HepG2 (cell line): Measurements from ENCODE around the gene ANKEF1. TPM values are rescaled to one million over a fixed set of nuclear protein-coding genes. Genes with fewer than 3 reads are reported as not detected.
A peak's percentile ranks its signal among the peaks of the same experiment; 100 is the strongest.

Experiments
- ARNTL ChIP-seq: sonication (generic); formaldehyde crosslinking; IDR thresholded peaks from 2 replicates; pipeline ENCODE4 v1.4.0; 2020; ENCODE audit warnings: mild to moderate bottlenecking, missing genetic modification reagents
- CAMTA2 ChIP-seq: sonication (generic); formaldehyde crosslinking; IDR thresholded peaks from 2 replicates; pipeline ENCODE4 v1.4.0; 2020; ENCODE audit warnings: mild to moderate bottlenecking, missing genetic modification reagents, borderline replicate concordance
- CREBL2 ChIP-seq: sonication (generic); formaldehyde crosslinking; IDR thresholded peaks from 2 replicates; pipeline ENCODE4 v1.8.1; 2023; ENCODE audit warnings: missing genetic modification reagents, mild to moderate bottlenecking, borderline replicate concordance
- NONO ChIP-seq, 2 experiments: fragments of 450-650 bp in 1 of 2; sonication (generic) in 1 of 2; formaldehyde crosslinking in 1 of 2; IDR thresholded peaks in 1 of 2; conservative IDR thresholded peaks in 1 of 2; 2 replicates each; pipeline versions ENCODE4 v1.6.1 to v1.8.0; 2017 to 2022; ENCODE audit warnings: mild to moderate bottlenecking in 1 of 2, missing genetic modification reagents in 1 of 2, moderate library complexity in 1 of 2
- PATZ1 ChIP-seq: sonication (generic); formaldehyde crosslinking; IDR thresholded peaks from 2 replicates; pipeline ENCODE4 v1.4.0; 2020; ENCODE audit warnings: missing genetic modification reagents
- ZFAT ChIP-seq: sonication (generic); formaldehyde crosslinking; conservative IDR thresholded peaks from 2 replicates; pipeline ENCODE4 v1.8.1; 2023; ENCODE audit warnings: missing genetic modification reagents, inconsistent platforms
- ZNF143 ChIP-seq: sonication (generic); formaldehyde crosslinking; IDR thresholded peaks from 2 replicates; pipeline ENCODE4 v1.4.0; 2020; ENCODE audit warnings: missing genetic modification reagents
- ZNF18 ChIP-seq: sonication (generic); formaldehyde crosslinking; IDR thresholded peaks from 2 replicates; pipeline ENCODE4 v1.8.0; 2022; ENCODE audit warnings: mild to moderate bottlenecking, missing genetic modification reagents; ENCODE audit not compliant: insufficient replicate concordance
- ZNF253 ChIP-seq: sonication (generic); formaldehyde crosslinking; IDR thresholded peaks from 2 replicates; pipeline ENCODE4 v1.8.0; 2022; ENCODE audit warnings: mild to moderate bottlenecking, missing genetic modification reagents, borderline replicate concordance
- ZNF30 ChIP-seq: sonication (generic); formaldehyde crosslinking; IDR thresholded peaks from 2 replicates; pipeline ENCODE4 v1.5.0; 2020; ENCODE audit warnings: mild to moderate bottlenecking, missing genetic modification reagents
- ZNF564 ChIP-seq: sonication (generic); formaldehyde crosslinking; IDR thresholded peaks from 2 replicates; pipeline ENCODE4 v1.8.1; 2023; ENCODE audit warnings: mild to moderate bottlenecking, missing genetic modification reagents
- polyA plus RNA-seq, 8 experiments: library from polyadenylated mRNA; depleted of rRNA in 3 of 8; stranded (reverse) in 7 of 8; unstranded in 1 of 8; fragments of >200 nt; fragmentation: Illumina TruSeq in 4 of 8; extraction: Trizol in 4 of 8; gene quantifications; 2 replicates each; pipeline versions ENCODE4 v1.2.1 to v1.2.3, GENCODE V29; 2011 to 2016; ENCODE audit warnings: low read depth in 4 of 8, missing spikeins in 1 of 8, mixed read lengths in 1 of 8; ENCODE audit not compliant: insufficient read depth in 1 of 8
- total RNA-seq, 5 experiments: library from RNA; depleted of rRNA; stranded (reverse); fragments of >200 nt; fragmentation: Illumina TruSeq; extraction: Trizol; gene quantifications; 2 replicates each; pipeline ENCODE4 v1.2.3, GENCODE V29; 2016; ENCODE audit warnings: low read depth in 1 of 5
- TF ChIP-seq, protein P1 (sequence below): sonication (generic); formaldehyde crosslinking; IDR thresholded peaks from 2 replicates; pipeline ENCODE4 v1.8.0; 2022; ENCODE audit warnings: low read depth, missing genetic modification reagents
- TF ChIP-seq, protein P2 (sequence below): sonication (generic); formaldehyde crosslinking; IDR thresholded peaks from 2 replicates; pipeline ENCODE4 v1.5.0; 2020; ENCODE audit warnings: mild to moderate bottlenecking, low read depth, missing genetic modification reagents, borderline replicate concordance
- TF ChIP-seq, protein P3 (sequence below): sonication (generic); formaldehyde crosslinking; IDR thresholded peaks from 2 replicates; pipeline ENCODE4 v1.4.0; 2020; ENCODE audit warnings: missing genetic modification reagents

ANKEF1 gene
- total and polyA plus RNA-seq, 2 of the 13 experiments (the other 11 are each of a cell fraction or from before 2014, with no cell fraction given), result 3.1 to 8.6 TPM

DNA sequence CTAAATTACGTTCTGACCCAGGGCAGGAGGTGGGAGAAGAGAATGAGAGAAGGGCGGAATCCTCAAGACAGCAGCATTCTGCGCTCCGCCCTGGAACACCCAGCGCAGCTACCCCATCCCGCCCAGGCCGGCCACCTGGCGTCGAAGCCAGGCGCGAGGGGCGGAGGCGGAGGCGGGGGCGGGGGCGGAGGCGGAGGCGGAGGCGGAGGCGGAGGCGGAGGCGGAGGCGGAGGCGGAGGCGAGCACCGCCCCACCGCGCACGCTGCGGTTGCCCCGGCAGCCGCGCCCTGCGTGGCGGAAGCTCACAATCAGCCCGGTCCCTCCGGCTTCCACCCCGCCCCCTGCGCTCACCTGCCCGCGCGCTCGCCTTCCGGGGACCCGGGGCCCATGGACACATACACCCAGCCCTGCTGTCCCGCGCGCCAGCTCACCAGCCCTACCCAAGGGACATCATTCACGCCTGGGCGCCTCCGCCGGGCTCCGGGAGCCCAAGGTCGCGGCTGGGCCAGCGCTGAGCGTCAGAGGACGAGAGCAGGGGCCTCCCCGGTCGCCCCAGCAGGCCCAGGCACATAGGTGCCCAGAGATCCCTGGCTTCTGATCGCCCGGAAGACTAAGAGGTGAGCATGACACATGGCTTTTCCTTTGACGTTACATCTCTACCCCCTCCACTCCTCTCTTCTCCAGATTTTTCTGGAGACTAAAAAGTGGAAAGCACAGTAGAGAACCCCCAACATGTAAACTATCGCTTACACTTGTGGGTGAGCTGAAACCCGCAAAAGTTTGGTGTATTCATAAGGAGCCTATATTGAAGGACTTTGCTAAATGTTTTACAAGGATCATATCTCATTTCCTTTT, at the start of gene ANKEF1 (continued):
- TF ChIP-seq, protein P1, sequence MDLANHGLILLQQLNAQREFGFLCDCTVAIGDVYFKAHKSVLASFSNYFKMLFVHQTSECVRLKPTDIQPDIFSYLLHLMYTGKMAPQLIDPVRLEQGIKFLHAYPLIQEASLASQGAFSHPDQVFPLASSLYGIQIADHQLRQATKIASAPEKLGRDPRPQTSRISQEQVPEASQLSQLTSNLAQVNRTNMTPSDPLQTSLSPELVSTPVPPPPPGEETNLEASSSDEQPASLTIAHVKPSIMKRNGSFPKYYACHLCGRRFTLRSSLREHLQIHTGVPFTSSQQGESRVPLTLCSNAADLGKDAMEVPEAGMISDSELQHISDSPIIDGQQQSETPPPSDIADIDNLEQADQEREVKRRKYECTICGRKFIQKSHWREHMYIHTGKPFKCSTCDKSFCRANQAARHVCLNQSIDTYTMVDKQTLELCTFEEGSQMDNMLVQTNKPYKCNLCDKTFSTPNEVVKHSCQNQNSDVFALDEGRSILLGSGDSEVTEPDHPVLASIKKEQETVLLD, result peak; percentile 74
- TF ChIP-seq, protein P2, sequence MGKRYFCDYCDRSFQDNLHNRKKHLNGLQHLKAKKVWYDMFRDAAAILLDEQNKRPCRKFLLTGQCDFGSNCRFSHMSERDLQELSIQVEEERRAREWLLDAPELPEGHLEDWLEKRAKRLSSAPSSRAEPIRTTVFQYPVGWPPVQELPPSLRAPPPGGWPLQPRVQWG, result no peak
- TF ChIP-seq NONO (IDR thresholded peaks at IDR 0.05) (no peak), NONO (CRISPR knock-in tag; conservative IDR thresholded peaks at IDR 0.05) (peak; percentile 90), CREBL2 (CRISPR knock-in tag) (no peak), ARNTL (CRISPR knock-in tag) (no peak; the same call in 1 of the 2 replicates), PATZ1 (CRISPR knock-in tag) (peak; percentile 82), ZNF143 (no peak), ZNF253 (CRISPR knock-in tag) (peak; percentile 36; the same call in 1 of the 2 replicates), ZNF30 (CRISPR knock-in tag) (0 out of 2 replicates have a peak, but pooled peaks have one; percentile 83), ZNF564 (CRISPR knock-in tag) (no peak; the same call in none of the 2 replicates), ZFAT (0 out of 2 replicates have a peak, but pooled peaks have one; percentile 21), ZNF18 (CRISPR knock-in tag) (peak; percentile 67), CAMTA2 (no peak)
- TF ChIP-seq, protein P3, sequence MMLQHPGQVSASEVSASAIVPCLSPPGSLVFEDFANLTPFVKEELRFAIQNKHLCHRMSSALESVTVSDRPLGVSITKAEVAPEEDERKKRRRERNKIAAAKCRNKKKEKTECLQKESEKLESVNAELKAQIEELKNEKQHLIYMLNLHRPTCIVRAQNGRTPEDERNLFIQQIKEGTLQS (CRISPR knock-in tag), result no peak
